Aorta (tissue), 5 donors: ENCODE results near the gene SRRM5. TPM values are rescaled to one million over a fixed set of nuclear protein-coding genes. Genes with fewer than 3 reads are reported as not detected.
A peak's percentile ranks its signal among the peaks of the same experiment; 100 is the strongest.
"Not testable (repeated sequence)": the region's sequence is repeated elsewhere in the genome, so short reads cannot be mapped to it uniquely, and the experiment has no call there.

ENCODE experiments used
- ATAC-seq: fragments of 200-7000 bp; cut with Tn5 transposase; one replicate; pipeline ENCODE4 v1.9.1; 2022; ENCODE audit warnings: moderate library complexity; ENCODE audit not compliant: low FRiP score
- DNase-seq, 2 donors: peaks; one replicate each; pipeline ENCODE4 v3.0.0-alpha.2; 2020
- H3K27ac ChIP-seq, 2 donors: one replicate each; pipeline ENCODE4 v1.5.1; 2013; ENCODE audit warnings: low read length in 2 of 2, mild to moderate bottlenecking in 2 of 2, moderate library complexity in 2 of 2, control low read depth in 1 of 2, inconsistent platforms in 1 of 2, low read depth in 1 of 2
- H3K27me3 ChIP-seq, 2 donors: one replicate each; pipeline ENCODE4 v1.6.1; 2013; ENCODE audit warnings: control low read depth in 1 of 2, low read length in 1 of 2, mild to moderate bottlenecking in 1 of 2, moderate library complexity in 1 of 2; ENCODE audit not compliant: insufficient read depth in 2 of 2, control insufficient read depth in 1 of 2
- H3K36me3 ChIP-seq, 2 donors: one replicate each; pipeline ENCODE4 v1.6.1; 2013; ENCODE audit warnings: control low read depth in 1 of 2, low read length in 1 of 2, mild to moderate bottlenecking in 1 of 2; ENCODE audit not compliant: insufficient read depth in 2 of 2, control insufficient read depth in 1 of 2
- H3K4me1 ChIP-seq, 2 donors: one replicate each; pipeline ENCODE4 v1.6.1; 2013; ENCODE audit warnings: low read length in 2 of 2, control low read depth in 1 of 2, mild to moderate bottlenecking in 1 of 2, moderate library complexity in 1 of 2; ENCODE audit not compliant: insufficient read depth in 2 of 2, control insufficient read depth in 1 of 2
- H3K4me3 ChIP-seq, 2 donors: one replicate each; pipeline ENCODE4 v1.5.1; 2013; ENCODE audit warnings: low read length in 2 of 2, control low read depth in 1 of 2, mild to moderate bottlenecking in 1 of 2
- H3K9me3 ChIP-seq: one replicate; pipeline ENCODE4 v1.6.1; 2013; ENCODE audit warnings: mild to moderate bottlenecking, low read length; ENCODE audit not compliant: control insufficient read depth
- WGBS, 2 donors: extraction: QIAGEN DNeasy Blood & Tissue Kit; methylation state at CpG; one replicate each; pipeline ENCODE4 v1.1.7; 2013; 5-methylcytosine and 5-hydroxymethylcytosine counted together
- intact Hi-C, 2 donors: fragments of 100-400 bp; cut with DNase I; formaldehyde crosslinking; loops; one replicate each; pipeline versions ENCODE4 v1.14.2 to v1.15.0; 2022
- polyA plus RNA-seq, 2 donors: library from polyadenylated mRNA; stranded (reverse); fragments of 200-250 nt; gene quantifications; one replicate each; pipeline ENCODE4 v1.2.3, GENCODE V29; 2013
- total RNA-seq, 2 donors: library from RNA; stranded (reverse); fragmentation: NEBNext Ultra II Directional; extraction: Animal tissue kit (Norgen Biotek cat#: 25700); gene quantifications; one replicate each; pipeline ENCODE4 v1.2.1, GENCODE V29; 2021
- donor health status: healthy with polysubstance abuse.
- donor health status: Bipolar disorder and iron deficiency.
- donor health status: DM: no; HTN: no; CAD: no.
- donor health status: DM: no; HTN: no; CAD: no.
- donor health status: DM: yes; HTN: yes; CAD: no.

Gene SRRM5
- total and polyA plus RNA-seq, 4 donors = 0.51 to 0.69 (median 0.52) TPM; not detected in 1

DNA sequence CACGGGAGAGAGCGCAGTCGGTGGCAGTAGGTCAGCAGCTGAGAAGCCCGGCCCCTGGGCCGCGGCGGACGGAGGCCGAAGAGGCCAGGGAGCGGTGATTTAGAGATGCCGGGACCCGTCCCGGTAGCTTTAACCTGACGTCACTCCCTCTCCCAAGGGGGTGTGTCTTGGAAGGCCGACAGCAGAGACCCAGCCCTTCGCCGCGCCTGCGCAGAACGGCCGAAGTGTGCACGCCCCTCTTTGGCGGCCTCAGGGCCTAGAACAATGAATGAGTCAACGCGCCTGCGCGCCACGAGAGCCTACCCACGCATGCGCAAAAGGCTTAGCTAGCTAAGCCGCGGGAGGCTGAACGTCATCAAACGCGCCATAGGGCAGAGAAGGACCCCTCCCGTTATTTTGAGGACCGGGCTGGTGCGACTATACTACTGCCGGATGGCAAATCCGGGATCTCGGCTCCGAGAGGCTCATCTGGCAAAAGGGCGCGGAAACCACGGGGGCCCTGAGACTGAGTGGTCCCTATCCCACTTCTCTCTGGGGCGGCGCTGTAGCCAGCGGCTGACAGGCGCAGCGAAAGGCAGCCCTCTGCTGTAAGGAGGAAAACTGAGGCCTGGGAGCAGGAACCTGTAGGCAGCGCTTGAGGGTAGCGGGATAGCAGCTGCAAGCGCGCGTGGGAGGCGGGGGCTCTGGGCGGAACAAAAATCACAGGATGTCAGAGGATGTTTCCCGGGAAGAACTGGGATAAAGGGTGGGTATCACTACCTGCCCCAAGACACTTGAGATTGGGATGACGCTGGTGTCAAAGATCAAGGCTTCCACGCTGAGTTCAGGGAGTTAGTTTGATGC, 15.7 kb upstream of the SRRM5 start, which contains the start of the genes IRGQ and ZNF576:
Gene IRGQ, minus strand, starts transcription at position 136 of the 843 bp plus-strand sequence. CDS start 796 bp downstream, outside the sequence.
Gene ZNF576, plus strand, starts transcription at position 597 of the 843 bp plus-strand sequence. CDS start 514 bp downstream, outside the sequence.
- peak; percentile 100 for DNase-seq
- peak within 1 kb of the TSS; percentile 45 to 74 for H3K4me3 ChIP-seq
- peak; percentile 97 for ATAC-seq
- peak within 1 kb of the TSS; percentile 15 to 61 for H3K27ac ChIP-seq
- H3K36me3 ChIP-seq = peaks cover 0 to 10% of the 10 kb centered on the region in 2 donors
- no peaks in the 10 kb centered on the region for H3K27me3 ChIP-seq
- no peaks in the 10 kb centered on the region for H3K9me3 ChIP-seq
- intact Hi-C loops = loop anchor here (1.0 to 2.0 kb wide), 2 partner anchors 21 to 63 kb away; partner anchors contain the start of genes PINLYP (in 2 of the 2), XRCC1 (in 2 of the 2) and ZNF575 (in 1 of the 2)
- WGBS, 2 donors = 0% methylated on average over 58 to 60 of the region's 60 CpGs
- peaks cover 0 to 5% of the 10 kb centered on the region in 2 donors for H3K4me1 ChIP-seq

DNA sequence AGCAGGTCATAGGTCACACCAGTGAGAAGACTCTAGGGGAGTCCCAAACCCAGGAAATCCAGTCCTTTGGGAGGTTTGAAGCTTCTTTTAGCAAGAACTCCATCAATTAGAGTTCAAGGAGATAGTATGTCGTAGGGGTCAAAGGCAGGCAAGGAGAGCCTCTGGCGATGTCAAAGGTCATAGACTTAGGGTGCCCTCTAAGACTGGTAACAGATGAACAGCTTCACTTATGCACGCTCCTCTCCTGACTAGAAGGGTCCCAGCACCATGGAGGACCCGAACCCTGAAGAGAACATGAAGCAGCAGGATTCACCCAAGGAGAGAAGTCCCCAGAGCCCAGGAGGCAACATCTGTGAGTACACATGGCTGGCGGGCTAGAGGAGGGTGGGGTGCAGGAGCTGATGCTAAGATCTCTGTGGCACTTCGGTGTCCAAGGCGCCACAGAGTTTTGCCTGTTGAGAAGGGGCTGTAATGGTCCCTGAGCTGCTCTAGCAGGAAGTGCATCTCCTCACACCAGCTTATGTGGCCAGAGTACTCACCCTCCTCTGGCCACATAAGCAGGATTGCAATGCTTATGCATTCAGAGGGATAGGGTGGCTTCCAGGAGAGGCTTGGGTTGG, 14.9 kb upstream of the SRRM5 start:
- no peak for ATAC-seq
- Histone ChIP-seq H3K27ac (peak overlapping the region; percentile 15 to 61), H3K9me3 (no peaks in the 10 kb centered on the region), H3K4me3 (peak overlapping the region; percentile 39 to 45), H3K36me3 (peaks cover 0 to 9% of the 10 kb centered on the region in 2 donors), H3K4me1 (peaks cover 0 to 5% of the 10 kb centered on the region in 2 donors), H3K27me3 (no peaks in the 10 kb centered on the region)
- 21% methylated on average over 7 of the region's 7 CpGs for WGBS, 2 donors
- intact Hi-C loops = loop anchor here (1.0 to 2.0 kb wide), 2 partner anchors 22 to 64 kb away; partner anchors contain the start of genes PINLYP (in 2 of the 2), XRCC1 (in 2 of the 2) and ZNF575 (in 1 of the 2)
- no peak for DNase-seq

DNA sequence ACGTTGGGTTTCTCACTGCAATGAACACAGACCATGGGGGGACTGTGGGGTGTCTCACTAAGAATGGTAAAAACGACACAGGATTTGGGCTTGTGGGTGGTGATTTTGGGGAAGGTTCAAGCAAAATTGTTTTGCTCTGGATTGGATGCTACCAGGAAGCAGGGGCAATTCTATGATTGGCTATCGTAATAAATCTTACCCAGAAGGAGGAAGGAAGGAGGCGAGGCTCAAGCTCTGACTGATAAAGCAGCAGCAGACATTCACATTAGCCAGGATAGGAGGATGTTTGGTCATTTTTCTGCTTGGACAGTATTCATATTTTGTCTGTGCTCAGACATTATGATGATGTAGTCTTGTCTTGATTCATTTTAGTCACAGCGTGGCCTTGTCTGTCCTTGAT, 14.0 kb upstream of the SRRM5 start:
- Histone ChIP-seq H3K4me3 (peak overlapping the region in 1 of 2 donors; percentile 39), H3K36me3 (peaks cover 3 to 8% of the 10 kb centered on the region in 2 donors), H3K27ac (no peak overlapping the region), H3K27me3 (no peaks in the 10 kb centered on the region), H3K4me1 (peaks cover 0 to 5% of the 10 kb centered on the region in 2 donors), H3K9me3 (no peaks in the 10 kb centered on the region)
- WGBS, 2 donors = 46 to 52% methylated on average over 5 of the region's 5 CpGs
- ATAC-seq (no peak), DNase-seq (no peak)
- intact Hi-C loops = loop anchor here in 1 of 2 donors (2.0 kb wide), 1 partner anchor 65 kb away; the partner anchor contains the start of gene ZNF575

DNA sequence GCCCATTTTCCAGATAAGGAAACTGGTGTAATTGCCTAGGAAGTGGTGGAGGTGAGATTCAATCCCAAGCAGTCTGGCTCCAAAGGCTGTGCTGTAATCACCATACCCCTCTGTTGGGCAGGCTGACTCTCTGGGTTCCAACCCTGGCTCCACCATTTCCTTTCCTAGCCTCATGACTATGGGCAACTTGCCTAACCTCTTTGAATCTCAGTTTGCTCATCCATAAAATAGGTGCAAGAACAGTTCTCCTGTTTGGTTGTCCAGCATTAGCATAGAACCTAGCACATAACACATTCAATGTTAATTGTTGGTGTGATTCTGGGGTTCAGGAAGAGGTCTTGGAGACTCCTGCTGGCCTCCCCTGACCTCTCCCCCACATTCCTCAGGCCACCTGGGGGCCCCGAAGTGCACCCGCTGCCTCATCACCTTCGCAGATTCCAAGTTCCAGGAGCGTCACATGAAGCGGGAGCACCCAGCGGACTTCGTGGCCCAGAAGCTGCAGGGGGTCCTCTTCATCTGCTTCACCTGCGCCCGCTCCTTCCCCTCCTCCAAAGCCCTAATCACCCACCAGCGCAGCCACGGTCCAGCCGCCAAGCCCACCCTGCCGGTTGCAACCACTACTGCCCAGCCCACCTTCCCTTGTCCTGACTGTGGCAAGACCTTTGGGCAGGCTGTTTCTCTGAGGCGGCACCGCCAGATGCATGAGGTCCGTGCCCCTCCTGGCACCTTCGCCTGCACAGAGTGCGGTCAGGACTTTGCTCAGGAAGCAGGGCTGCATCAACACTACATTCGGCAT, 13.2 kb upstream of the SRRM5 start:
- ATAC-seq = no peak
- no peaks in the 10 kb centered on the region for H3K9me3 ChIP-seq
- intact Hi-C loops = no loop called here
- no peak overlapping the region for H3K27ac ChIP-seq
- DNase-seq = no peak
- peaks cover 0 to 5% of the 10 kb centered on the region in 2 donors for H3K4me1 ChIP-seq
- no peak overlapping the region for H3K4me3 ChIP-seq
- WGBS, 2 donors = 89 to 91% methylated on average over 19 of the region's 19 CpGs
- H3K27me3 ChIP-seq = no peaks in the 10 kb centered on the region
- H3K36me3 ChIP-seq = peaks cover 3 to 6% of the 10 kb centered on the region in 2 donors

DNA sequence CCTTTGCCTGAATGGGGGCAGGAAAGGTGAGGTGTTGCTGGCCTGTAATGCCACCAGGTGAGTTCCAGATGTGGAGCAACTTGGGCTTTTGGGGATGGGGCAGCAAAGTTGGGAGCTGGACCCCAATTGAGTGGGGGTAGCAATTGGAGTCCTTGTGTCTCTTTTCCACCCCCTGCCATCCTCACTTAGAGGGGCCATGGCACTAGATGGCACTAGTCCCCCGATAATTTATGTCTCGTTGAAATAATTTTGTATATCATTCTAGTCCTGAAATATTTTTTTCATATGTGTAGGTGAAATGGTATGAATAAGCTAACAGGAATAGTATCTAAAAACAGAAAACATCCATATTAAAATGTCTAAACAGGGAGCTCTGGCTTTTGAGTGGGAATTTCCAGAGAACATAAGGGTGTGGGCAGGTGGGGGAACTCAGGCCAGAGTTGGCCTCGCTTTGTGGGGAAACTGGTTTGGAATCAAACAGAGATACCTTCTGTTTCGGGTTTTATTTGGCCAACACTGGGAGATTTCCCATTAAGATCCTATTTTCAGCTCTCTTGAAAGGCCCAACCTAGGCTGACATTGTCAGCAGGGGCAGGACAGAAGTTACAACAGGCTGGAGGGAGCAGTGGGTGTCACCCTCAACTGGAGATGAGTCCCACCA, 12.1 kb upstream of the SRRM5 start:
- ATAC-seq = no peak
- WGBS, 2 donors = 76 to 82% methylated on average over 4 of the region's 4 CpGs
- intact Hi-C loops = no loop called here
- no peak overlapping the region for H3K27ac ChIP-seq
- no peaks in the 10 kb centered on the region for H3K9me3 ChIP-seq
- peaks cover 0 to 5% of the 10 kb centered on the region in 2 donors for H3K4me1 ChIP-seq
- H3K36me3 ChIP-seq = peaks cover 3 to 6% of the 10 kb centered on the region in 2 donors
- H3K27me3 ChIP-seq = no peaks in the 10 kb centered on the region
- no peak for DNase-seq
- no peak overlapping the region for H3K4me3 ChIP-seq

DNA sequence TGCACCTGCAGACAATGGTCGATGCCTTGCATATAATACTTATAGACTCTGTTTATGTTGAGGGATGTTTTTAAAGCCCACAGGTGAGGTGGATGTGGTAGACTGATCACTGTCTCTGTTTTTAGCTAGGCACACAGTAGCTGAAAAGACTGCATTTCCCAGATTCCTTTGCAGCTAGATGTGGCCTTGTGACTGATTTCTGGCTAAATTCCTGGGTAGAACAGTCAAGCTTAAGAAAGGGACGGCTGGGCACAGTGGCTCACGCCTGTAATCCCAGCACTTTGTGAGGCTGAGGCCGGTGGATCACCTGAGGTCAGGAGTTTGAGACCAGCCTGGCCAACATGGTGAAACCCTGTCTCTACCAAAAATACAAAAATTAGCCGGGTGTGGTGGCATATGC, 11.6 kb upstream of the SRRM5 start:
- H3K36me3 ChIP-seq, H3K27me3 ChIP-seq, H3K27ac ChIP-seq, H3K4me3 ChIP-seq, intact Hi-C loops, ATAC-seq, H3K4me1 ChIP-seq, H3K9me3 ChIP-seq, DNase-seq: not testable (repeated sequence)
- WGBS, 2 donors = 58 to 60% methylated on average over 5 of the region's 5 CpGs

DNA sequence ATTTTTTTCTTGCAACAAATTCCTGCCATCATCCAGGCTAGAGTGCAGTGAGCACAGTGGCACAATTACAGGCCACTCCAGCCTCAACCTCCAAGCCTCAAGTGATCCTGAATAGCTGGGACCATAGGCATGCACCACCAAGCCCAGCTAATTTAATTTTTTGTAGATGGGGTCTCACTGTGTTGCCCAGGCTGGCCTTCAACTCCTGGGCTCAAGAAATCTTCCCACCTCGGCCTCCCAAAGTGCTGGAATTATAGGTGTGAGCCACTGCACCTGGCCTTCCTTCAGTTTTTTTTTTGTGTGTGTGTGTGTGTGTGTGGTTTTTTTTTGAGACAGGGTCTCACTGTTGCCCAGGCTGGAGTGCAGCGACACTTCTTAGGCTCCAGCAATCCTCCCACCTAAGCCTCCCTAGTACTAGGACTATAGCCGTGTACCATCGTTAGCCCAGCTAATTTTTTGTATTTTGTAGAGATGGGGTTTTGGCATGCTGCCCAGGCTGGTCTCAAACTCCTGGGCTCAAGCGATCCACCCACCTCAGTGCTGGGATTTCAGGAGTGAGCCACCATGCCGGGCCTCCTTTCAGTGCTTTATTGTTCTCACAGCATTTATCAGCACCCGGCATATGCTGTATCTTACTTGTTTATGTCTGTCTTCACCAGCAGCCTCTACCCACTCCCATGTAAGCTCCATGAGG, 5.9 kb upstream of the SRRM5 start:
- no peak overlapping the region for H3K4me3 ChIP-seq
- peaks cover 2 to 3% of the 10 kb centered on the region in 2 donors for H3K36me3 ChIP-seq
- intact Hi-C loops = no loop called here
- no peaks in the 10 kb centered on the region for H3K9me3 ChIP-seq
- ATAC-seq (no peak), DNase-seq (no peak)
- H3K27ac ChIP-seq = no peak overlapping the region
- WGBS, 2 donors = 79 to 85% methylated on average over 7 of the region's 7 CpGs
- H3K4me1 ChIP-seq = no peaks in the 10 kb centered on the region
- H3K27me3 ChIP-seq = no peaks in the 10 kb centered on the region
